Thyroid gland (tissue), 4 donors: Measurements from ENCODE around the gene TAF8. TPM values are rescaled to one million over a fixed set of nuclear protein-coding genes. Genes with fewer than 3 reads are reported as not detected.

Experiments used
- DNase-seq, 2 donors: peaks; one replicate each; pipeline ENCODE4 v3.0.0-alpha.2; 2019
- H3K27ac ChIP-seq, 3 donors: fragments of 200-600 bp; sonication (generic); 1 replicate in 2 of 3; 2 replicates in 1 of 3; pipeline ENCODE4 v1.5.1; 2016 to 2019; ENCODE audit warnings: mild to moderate bottlenecking in 1 of 3, moderate library complexity in 1 of 3
- H3K27me3 ChIP-seq: fragments of 200-600 bp; sonication (generic); one replicate; pipeline ENCODE4 v1.5.1; 2019
- H3K36me3 ChIP-seq, 2 donors: fragments of 200-600 bp; sonication (generic); one replicate each; pipeline ENCODE4 v1.5.1; 2016 to 2019
- H3K4me1 ChIP-seq, 2 donors: fragments of 200-600 bp; sonication (generic); one replicate each; pipeline ENCODE4 v1.5.1; 2017 to 2019
- H3K4me3 ChIP-seq, 3 donors: fragments of 200-600 bp; sonication (generic); replicated peaks in 1 of 3; 1 replicate in 2 of 3; 2 replicates in 1 of 3; pipeline ENCODE4 v1.5.1; 2016; ENCODE audit warnings: mild to moderate bottlenecking in 1 of 3
- H3K9me3 ChIP-seq: fragments of 200-600 bp; sonication (generic); one replicate; pipeline ENCODE4 v1.5.1; 2017
- CTCF ChIP-seq, 6 experiments: fragments of 200-600 bp in 3 of 6; fragments of 450-650 bp in 3 of 6; sonication (generic) in 3 of 6; IDR thresholded peaks; one replicate each; pipeline ENCODE4 v1.5.1; 2016 to 2019; ENCODE audit warnings: antibody characterized with exemption in 6 of 6, mild to moderate bottlenecking in 2 of 6, inconsistent platforms in 1 of 6, moderate library complexity in 1 of 6
- POLR2A ChIP-seq, 2 donors: fragments of 450-650 bp; IDR thresholded peaks; one replicate each; pipeline ENCODE4 v1.6.1; 2017; ENCODE audit warnings: antibody characterized with exemption in 2 of 2, mild to moderate bottlenecking in 2 of 2, moderate library complexity in 1 of 2
- WGBS, 2 donors: methylation state at CpG; one replicate each; pipeline ENCODE4 v1.1.5; 2017; 5-methylcytosine and 5-hydroxymethylcytosine counted together
- intact Hi-C: fragments of 100-400 bp; cut with DNase I; formaldehyde crosslinking; loops from one replicate; pipeline ENCODE4 v1.15.1; 2023
- small RNA-seq: library from RNA; depleted of rRNA; stranded (forward); fragments of <200 nt; gene quantifications from one replicate; pipeline ENCODE3, GENCODE V24; 2016
- total RNA-seq, 4 donors: library from RNA; depleted of rRNA; stranded (reverse); fragments of >200 nt; gene quantifications; one replicate each; pipeline ENCODE4 v1.2.3, GENCODE V29; 2016

TAF8 gene
- total RNA-seq, 4 donors from 2014 or later = 52.0 to 131 (median 72.2) TPM

- DNase-seq = no peak
- no peaks in the 10 kb centered on the region for H3K9me3 ChIP-seq
- peaks cover 20 to 32% of the 10 kb centered on the region in 2 donors for H3K4me1 ChIP-seq
- H3K4me3 ChIP-seq = no peak overlapping the region
- intact Hi-C loops = no loop called here
- H3K27me3 ChIP-seq = no peaks in the 10 kb centered on the region
- H3K27ac ChIP-seq = no peak overlapping the region
- WGBS, 2 donors = 82 to 89% methylated on average over 9 to 10 of the region's 12 CpGs
- no peak for TF ChIP-seq CTCF (IDR thresholded peaks at IDR 0.05)
- TF ChIP-seq POLR2A (IDR thresholded peaks at IDR 0.05) = no peak
- H3K36me3 ChIP-seq = no peaks in the 10 kb centered on the region
Measured at GRCh38 chr6:42135161-42135560, 84.8 kb downstream of the TAF8 start.

DNA sequence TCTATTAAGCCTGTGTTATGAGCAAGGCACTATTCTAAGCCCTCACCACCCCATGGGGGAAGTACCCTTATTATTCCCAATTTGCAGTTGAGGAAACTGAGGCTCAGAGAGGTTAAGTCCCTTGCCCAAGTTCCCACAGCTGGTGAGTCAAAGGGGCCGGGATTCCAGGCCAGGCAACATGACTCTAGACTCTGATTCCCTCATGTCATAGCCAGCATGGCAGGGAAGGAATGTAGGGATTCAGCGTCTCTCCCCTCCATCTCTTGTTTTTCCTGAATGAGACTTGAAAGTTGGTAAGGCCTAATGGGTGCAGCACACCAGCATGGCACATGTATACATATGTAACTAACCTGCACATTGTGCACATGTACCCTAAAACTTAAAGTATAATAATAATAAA is 85.4 kb downstream of the TAF8 start:
- no peak overlapping the region for H3K4me3 ChIP-seq
- no peaks in the 10 kb centered on the region for H3K9me3 ChIP-seq
- 94 to 98% methylated on average over 2 of the region's 2 CpGs for WGBS, 2 donors
- H3K27ac ChIP-seq = no peak overlapping the region
- no peak for DNase-seq
- no peaks in the 10 kb centered on the region for H3K27me3 ChIP-seq
- H3K4me1 ChIP-seq = peaks cover 26 to 37% of the 10 kb centered on the region in 2 donors
- no peaks in the 10 kb centered on the region for H3K36me3 ChIP-seq
- TF ChIP-seq CTCF (IDR thresholded peaks at IDR 0.05) (no peak), POLR2A (IDR thresholded peaks at IDR 0.05) (no peak)
- intact Hi-C loops = no loop called here

DNA sequence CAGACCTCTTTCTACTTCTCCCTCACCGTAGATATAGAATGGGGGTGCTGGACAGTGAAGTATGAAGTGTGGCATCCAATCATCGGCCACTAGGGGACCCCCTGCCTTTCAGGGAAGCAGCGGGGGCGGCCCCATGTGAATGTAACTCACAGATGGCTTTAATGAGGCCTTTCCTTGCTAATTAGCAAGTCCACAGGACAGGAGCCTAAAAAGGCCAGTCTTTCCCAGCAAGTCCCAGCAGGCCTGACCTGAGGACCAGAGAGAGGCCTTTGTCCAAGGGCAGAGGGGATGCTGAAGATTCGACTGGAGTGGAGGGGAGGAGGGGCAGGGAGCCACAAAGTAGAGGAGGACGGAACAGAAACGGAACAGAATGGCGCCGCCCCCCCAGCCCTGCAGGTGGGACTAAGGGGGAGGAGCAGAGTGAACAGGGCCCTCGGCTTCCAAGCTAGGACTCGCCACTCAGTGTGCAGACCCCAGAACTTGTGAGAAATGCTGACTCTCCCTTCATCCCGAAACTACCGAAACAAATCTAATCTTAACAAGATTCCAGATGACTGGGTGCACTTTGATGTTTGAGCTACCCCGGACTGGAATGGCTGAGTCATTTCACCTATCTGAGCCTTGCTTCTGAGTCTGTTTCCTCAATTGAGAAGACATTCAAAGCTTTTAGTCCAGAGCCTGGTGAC is 86.3 kb downstream of the TAF8 start:
- H3K27me3 ChIP-seq = no peaks in the 10 kb centered on the region
- TF ChIP-seq CTCF (IDR thresholded peaks at IDR 0.05) (no peak), POLR2A (IDR thresholded peaks at IDR 0.05) (no peak)
- H3K36me3 ChIP-seq = no peaks in the 10 kb centered on the region
- WGBS, 2 donors = 52 to 57% methylated on average over 14 of the region's 14 CpGs
- peak; percentile 19 to 23 for DNase-seq
- H3K9me3 ChIP-seq = no peaks in the 10 kb centered on the region
- no peak overlapping the region for H3K4me3 ChIP-seq
- H3K4me1 ChIP-seq = peaks cover 35 to 39% of the 10 kb centered on the region in 2 donors
- peak overlapping the region in 2 of 3 donors; percentile 48 to 52 for H3K27ac ChIP-seq
- intact Hi-C loops = no loop called here

Small RNAs within 50 kb of the gene (small RNA-seq; reads per million reads assigned to genes)
- not detected for gene RNU6-761P

Other genes starting within 250 kb of the TAF8 start
- 10 to 100 TPM in 3 of 4 donors, 1 to 10 TPM in 1; 9.8 to 17.5 (median 13.8) TPM for gene USP49, start 155.1 kb upstream of the TAF8 start, total RNA-seq
- gene MED20, start 129.4 kb upstream of the TAF8 start, total RNA-seq = 10 to 100 TPM; 20.6 to 27.1 (median 24.3) TPM
- gene BYSL, start 129.0 kb upstream of the TAF8 start, total RNA-seq = 1 to 10 TPM; 2.8 to 6.1 (median 4.2) TPM
- 100 to 1,000 TPM; 103 to 204 (median 166) TPM for gene CCND3, start 108.7 kb upstream of the TAF8 start, total RNA-seq
- gene C6orf132, start 92.1 kb downstream of the TAF8 start, total RNA-seq = 10 to 100 TPM; 14.8 to 34.3 (median 30.6) TPM
- not detected for gene GUCA1A, start 122.8 kb downstream of the TAF8 start, total RNA-seq
- gene GUCA1B, start 144.4 kb downstream of the TAF8 start, total RNA-seq = 1 to 10 TPM in 1 of 4 donors, under 1 TPM in 2, not detected in 1; 0.56 to 1.6 (median 0.73) TPM
- 10 to 100 TPM; 35.2 to 42.5 (median 36.9) TPM for gene MRPS10, start 167.3 kb downstream of the TAF8 start, total RNA-seq